HG02678 (cell line): ENCODE results near the gene ACTA1.
"Not testable (repeated sequence)": the region's sequence is repeated elsewhere in the genome, so short reads cannot be mapped to it uniquely, and the experiment has no call there.

Source experiments
- ATAC-seq: cut with Tn5 transposase; IDR thresholded peaks from one replicate; pipeline ENCODE4 v1.9.1; 2021; ENCODE audit warnings: mild to moderate bottlenecking, moderate library complexity; ENCODE audit not compliant: unreplicated experiment

ACTA1 gene

GRCh38 chr1:229434005-229434640 lies at the start of gene ACTA1:
ACTA1 (minus strand) TSS chr1:229434094; CDS start chr1:229433115, 979 bp downstream.
- ATAC-seq: no peak

DNA sequence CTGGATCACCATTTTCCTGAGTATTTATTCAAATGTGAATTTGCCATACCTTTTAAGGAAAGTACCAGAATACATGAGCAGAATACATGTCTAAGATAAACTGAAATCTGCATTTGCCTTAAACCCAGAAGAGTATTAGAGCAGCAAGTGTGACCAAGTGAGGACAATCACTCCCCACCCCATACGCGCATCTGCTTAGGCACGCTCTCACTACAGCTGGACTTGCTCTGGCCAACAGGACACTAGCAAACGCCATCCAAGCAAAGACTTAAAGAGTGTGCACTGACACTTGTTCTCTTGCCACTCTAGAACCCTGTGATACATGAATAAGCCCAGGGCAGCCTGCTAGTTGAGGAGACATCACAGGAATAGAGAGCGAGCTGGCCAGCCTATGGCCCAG lies 48.6 kb upstream of the ACTA1 start:
- no peak for ATAC-seq

DNA sequence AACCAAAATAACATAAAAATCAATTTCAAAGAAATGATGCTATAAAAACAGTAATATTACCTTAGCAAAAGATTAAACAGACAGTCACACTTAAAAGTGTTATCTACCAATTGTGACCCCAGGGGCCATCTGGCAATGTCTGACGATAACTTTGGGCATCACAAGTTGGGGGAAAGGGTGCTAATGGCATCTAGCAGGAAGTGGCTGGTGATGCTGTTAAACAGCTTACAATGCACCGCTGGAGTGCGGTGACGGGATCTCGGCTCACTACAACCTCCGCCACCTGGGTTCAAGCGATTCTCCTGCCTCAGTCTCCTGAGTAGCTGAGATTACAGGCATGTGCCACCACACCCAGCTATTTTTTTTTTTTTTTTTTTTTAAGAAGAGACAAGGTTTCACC lies 46.6 kb upstream of the ACTA1 start:
- ATAC-seq: no peak

GRCh38 chr1:229479660-229480399 lies 45.9 kb upstream of the ACTA1 start:
- ATAC-seq: peak; percentile 76

- ATAC-seq: peak; percentile 73
Observed at GRCh38 chr1:229478852-229479251, 45.0 kb upstream of the ACTA1 start.

GRCh38 chr1:229475859-229476258 lies 42.0 kb upstream of the ACTA1 start:
- not testable (repeated sequence) for ATAC-seq

DNA sequence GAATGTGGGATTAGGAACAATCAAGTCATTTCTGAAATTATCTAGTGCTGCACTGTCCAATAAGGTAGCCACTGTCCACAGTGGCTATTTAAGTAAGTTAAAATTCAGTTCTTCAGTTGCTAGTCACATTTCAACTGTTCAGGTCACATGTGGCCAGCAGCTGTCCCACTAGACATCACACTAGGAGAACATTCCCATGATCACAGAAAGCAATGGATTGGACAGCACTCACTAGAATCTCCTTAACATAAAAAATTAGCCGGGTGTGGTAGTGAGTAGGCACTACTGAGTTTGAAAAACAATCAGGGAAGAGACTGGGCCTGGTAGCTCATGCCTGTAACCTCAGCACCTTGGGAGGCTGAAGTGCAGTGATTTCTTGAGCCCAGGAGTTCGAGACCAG lies 40.6 kb upstream of the ACTA1 start:
- ATAC-seq: no peak

DNA sequence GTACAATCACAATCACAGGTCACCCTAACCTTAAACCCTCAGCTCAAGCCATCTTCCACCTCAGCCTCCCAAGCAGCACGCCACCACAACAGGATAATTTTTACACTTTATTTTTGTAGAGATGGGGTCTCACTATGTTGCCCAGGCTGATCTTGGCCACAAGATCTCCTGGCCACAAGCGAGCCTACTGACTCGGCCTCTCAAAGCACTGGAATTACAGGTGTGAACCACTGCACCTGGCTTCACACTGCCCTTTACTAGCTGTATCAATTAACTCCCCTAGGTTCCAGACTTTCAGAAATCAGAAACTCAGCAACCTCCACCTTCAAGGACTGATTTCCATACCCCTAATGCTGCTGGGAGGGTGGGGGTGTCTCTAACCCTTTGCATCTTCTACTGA lies 37.3 kb upstream of the ACTA1 start:
- no peak for ATAC-seq

DNA sequence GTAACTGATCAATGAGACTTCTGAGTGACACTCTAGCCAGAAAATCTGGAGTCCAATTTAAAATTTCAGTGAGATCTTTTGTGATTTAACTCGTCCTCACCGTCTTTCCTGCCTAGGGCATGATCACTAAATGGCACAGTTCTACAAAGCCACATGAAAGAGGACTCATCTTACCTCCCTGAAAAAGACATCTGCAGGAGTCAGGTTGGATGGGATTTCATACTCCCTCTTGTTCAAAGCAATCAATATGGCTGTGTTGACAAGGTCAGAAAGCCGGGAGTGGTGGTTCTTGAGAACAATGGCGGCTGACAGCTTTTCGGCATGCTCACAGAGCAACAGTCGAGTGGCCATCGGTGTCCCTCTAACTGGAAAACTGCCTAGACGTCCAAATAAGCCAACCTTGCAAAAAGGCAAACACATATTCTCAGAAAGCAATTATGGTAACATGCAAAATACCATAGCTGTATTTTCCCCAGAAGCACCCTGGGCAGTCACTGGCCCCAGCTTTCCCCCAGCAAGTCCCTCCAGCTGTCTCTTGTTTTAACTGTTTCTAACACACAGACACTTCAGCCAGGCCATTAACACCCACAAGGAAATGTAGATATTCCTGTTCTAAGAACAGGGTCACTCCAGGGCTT lies 36.6 kb upstream of the ACTA1 start:
- ATAC-seq: no peak

DNA sequence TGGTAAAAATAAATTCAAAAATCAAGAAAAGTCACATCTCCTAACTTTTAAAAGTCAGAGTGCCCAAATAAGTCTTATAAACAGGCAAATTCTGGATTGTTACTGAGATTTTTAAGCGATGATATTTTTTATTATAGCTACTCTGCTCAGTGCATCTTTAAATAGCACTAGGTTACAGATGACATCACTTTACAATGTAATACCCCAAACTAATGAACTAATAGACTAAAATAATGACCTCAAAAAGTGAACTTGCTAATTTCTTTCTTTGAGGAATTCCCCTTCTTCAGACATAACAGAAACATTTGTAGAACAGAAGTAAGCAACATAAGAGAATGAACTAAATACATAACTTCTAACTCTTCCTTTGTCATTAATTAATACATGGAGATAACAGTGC lies 33.0 kb upstream of the ACTA1 start:
- ATAC-seq: no peak

GRCh38 chr1:229464672-229465071 lies 30.8 kb upstream of the ACTA1 start:
- ATAC-seq: no peak

- no peak for ATAC-seq
Observed at GRCh38 chr1:229461032-229461668, 27.3 kb upstream of the ACTA1 start.

DNA sequence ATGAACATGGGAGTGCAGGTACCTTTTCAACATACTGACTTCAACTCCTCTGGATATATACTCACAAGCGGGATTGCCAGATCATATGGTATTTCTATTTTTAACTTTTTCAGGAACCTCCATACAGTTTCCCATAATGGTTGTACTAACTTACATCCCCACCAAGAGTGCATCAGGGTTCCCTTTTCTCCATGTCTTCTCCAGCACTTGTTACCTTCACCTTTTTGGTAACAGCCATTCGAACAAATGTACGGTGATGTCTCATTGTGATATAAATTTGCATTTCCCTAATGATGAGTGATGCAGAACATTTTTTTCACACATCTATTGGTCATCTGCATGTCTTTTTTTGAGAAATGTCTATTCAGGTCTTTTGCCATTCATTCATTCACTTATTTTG lies 25.9 kb upstream of the ACTA1 start:
- no peak for ATAC-seq

GRCh38 chr1:229457436-229457835 lies 23.5 kb upstream of the ACTA1 start:
- no peak for ATAC-seq

DNA sequence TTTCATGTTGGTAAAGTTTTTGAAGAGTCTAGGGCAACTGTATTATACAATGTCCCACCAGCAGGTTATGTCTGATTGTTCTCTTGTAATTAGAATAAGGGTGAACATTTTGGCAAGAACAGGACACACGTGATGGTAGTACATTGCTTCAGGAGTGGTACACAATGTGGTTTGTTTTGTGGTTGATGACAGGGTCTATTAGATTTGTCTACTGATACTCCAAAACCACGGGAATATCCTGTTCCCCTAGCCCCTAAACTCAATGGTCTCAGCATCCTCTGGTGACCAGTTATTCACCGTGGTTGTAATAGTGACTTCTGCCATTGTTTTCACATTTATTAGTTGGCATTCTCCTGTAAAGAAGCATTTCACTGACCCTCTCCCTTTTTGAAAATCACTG lies 22.1 kb upstream of the ACTA1 start:
- ATAC-seq: no peak

DNA sequence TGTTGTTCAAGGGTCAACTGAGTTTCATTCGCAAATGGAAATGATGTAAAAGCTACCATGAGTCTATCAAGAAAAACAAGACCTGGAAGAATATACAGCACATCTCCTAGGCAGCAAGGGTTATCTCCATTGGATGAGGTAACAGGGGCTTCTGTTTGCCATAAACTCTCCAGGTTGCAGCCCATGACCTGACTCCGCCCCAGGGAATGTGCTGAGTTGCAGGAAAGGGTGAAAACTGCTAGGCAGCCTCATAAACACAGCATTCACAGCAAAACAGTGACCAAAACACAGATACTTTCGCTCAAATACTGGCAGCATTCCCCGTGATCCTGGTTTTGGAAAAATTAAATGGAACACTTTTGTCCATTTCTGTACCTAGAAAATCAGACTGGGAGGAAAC lies 20.2 kb upstream of the ACTA1 start:
- no peak for ATAC-seq

GRCh38 chr1:229452956-229453801 lies 19.3 kb upstream of the ACTA1 start:
- no peak for ATAC-seq

GRCh38 chr1:229448845-229449244 lies 15.0 kb upstream of the ACTA1 start:
- ATAC-seq: no peak

DNA sequence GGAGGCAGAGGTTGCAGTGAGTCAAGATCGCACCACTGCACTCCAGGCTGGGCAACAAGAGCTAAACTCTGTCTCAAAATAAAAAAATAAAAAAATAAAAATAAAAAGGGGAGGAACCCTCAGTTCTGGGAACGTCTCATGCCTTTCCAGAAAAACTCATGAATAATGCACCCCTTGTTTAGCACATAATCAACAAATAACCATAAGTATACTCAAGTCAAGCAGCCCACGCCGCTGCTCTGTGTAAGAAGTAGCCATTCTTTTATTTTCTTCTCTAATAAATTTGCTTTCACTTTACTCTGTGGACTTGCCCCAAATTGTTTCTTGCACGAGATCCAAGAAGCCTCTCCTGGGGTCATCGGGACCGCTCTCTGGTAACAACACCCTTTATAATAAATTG lies 14.5 kb upstream of the ACTA1 start:
- ATAC-seq: no peak

GRCh38 chr1:229447809-229448252 lies 13.9 kb upstream of the ACTA1 start:
- no peak for ATAC-seq

GRCh38 chr1:229445828-229446227 lies 11.9 kb upstream of the ACTA1 start:
- ATAC-seq: no peak
